Measurements from ENCODE around the gene RPS6KA5.
A peak's percentile ranks its signal among the peaks of the same experiment; 100 is the strongest.
"Not testable (repeated sequence)": the region's sequence is repeated elsewhere in the genome, so short reads cannot be mapped to it uniquely, and the experiment has no call there.

The RPS6KA5 gene

GRCh38 chr14:90867501-90867900 is 192.9 kb downstream of the RPS6KA5 start:
- no peak for DNase-seq (ENCODE audit: low spot score)

GRCh38 chr14:90866833-90867232 is 193.6 kb downstream of the RPS6KA5 start:
- no peak for DNase-seq (ENCODE audit: low spot score)

DNA sequence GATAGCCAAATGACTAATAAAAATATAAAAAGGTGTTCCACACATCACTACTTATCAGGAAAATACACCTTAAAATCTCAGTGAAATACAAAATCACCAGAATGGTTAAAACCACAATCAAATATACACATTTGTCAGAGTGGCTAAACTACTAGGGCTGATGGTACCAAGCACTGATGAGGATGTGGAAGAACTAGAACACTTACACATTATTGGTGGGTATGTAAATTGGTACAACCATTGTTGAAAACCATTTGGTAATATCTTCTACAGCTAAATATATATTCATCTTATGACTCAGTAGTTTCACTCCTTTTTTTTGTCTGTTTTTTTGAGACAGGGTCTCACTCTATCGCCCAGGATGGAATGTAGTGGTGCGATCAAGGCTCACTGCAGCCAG is 195.7 kb downstream of the RPS6KA5 start:
- no peak for DNase-seq (ENCODE audit: low spot score)

DNA sequence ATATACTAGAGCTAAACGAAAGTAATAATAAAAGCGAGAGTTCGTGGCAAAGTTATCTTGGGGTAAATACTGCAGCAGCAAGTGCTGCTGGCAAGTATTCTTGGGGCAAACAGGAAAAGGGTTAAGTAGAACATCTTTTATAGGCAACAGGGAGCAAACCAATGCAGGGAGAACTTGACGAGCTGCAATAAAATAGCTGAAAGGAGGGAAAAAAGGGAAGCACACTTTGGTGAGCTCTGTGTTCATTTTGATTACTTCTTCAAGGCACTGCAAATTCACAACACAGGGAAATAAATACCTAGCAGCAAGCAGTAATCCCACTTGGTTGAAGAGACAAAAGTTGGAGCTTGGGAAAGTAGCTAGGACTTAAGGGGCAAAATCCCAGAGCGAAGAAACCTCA is 201.9 kb downstream of the RPS6KA5 start:
- DNase-seq (ENCODE audit: low spot score): no peak

GRCh38 chr14:90857866-90858265 is 202.6 kb downstream of the RPS6KA5 start:
- DNase-seq (ENCODE audit: low spot score): no peak

DNA sequence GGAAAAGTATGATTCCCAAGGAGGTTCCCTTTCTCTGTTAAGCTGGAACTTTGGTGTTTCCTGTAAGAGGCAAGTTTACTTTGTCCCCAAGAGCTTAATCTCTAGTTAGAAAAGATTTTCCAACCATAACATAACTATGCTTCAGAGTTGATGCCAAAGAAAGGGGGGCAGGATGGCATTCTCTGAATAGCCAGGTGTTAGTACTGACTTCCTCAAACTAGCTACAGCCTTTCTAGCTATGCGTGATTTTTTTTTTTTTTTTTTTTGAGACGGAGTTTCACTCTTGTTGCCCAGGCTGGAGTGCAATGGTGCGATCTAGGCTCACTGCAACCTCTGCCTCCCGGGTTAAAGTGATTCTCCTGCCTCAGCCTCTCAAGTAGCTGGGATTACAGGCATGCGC is 204.3 kb downstream of the RPS6KA5 start:
- DNase-seq (ENCODE audit: low spot score): not testable (repeated sequence)

- no peak for DNase-seq (ENCODE audit: low spot score)
Measured at GRCh38 chr14:90853116-90853515, 207.3 kb downstream of the RPS6KA5 start.

DNA sequence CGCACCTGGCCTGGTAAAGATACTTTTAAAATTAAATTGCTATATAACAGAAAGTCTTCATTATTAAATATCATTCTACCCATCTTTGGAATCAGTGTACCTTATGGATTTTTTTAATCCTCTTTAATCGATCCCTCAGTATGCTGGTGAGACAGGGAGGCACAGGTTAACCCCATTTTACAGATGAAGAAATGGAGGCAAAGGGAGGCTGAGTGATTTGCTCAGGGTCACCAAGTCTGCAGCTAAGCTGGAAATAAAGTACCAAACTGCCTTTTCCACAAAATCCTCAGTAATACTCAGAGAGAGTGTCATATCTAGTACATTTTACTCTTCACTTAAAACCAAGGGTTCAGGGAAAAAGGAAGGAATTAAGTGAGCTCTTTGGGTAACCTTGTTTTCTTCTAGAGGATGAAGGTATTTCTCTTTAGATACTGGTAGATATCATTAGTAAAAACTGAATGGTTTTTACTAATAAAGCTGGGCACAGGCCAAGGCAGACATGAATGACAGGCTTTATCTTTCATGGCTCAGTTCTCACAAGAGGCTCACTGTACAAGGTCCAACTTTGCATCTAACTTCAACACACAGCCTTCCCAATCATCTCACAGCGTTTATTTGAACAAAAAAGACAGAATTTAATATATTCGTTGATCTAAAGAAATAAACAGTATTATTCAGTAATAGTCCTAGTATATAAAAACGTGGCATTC is 209.0 kb downstream of the RPS6KA5 start:
- no peak for DNase-seq (ENCODE audit: low spot score)

DNA sequence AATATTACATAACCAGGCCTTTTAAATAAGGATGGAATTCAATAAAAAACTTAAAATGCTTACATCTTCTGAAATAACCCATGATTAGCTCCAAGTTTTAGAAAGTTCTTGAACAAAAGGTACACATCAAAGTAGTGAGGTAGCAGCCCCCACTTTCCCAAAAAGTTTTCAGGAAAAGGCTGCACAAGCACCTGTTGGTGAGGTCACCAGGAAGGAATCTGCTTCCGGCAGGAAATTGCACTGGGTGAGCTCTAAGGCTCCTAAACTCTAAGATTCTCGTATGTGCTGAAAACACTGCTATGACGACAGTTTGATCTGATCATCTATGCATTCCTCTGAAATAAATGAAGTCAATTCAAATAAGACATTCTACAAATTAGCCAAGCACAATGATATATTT is 210.0 kb downstream of the RPS6KA5 start:
- no peak for DNase-seq (ENCODE audit: low spot score)

- DNase-seq (ENCODE audit: low spot score): no peak
Measured at GRCh38 chr14:90849787-90850444, 210.5 kb downstream of the RPS6KA5 start.

- no peak for DNase-seq (ENCODE audit: low spot score)
Measured at GRCh38 chr14:90848944-90849731, 211.3 kb downstream of the RPS6KA5 start.

DNA sequence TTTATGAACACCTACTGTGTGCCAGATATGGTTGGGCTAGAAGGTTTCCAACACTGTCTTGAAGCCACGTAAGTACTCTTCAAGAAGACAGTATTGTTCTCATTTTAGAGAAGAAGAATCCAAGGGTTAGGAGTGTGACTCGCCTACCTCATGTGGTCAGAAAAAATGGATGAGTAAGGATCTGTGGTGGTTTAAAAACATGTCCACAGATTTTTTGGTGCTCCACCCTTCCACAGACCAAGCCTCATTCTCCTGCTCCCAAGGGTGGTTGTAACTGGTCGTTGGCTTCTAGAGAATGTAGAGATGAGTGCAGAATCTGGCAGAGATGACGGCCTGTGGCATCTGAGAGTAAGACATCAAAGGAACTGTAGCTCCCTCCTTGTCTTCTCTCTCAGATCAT is 213.9 kb downstream of the RPS6KA5 start:
- peak; percentile 81 for DNase-seq (ENCODE audit: low spot score)

DNA sequence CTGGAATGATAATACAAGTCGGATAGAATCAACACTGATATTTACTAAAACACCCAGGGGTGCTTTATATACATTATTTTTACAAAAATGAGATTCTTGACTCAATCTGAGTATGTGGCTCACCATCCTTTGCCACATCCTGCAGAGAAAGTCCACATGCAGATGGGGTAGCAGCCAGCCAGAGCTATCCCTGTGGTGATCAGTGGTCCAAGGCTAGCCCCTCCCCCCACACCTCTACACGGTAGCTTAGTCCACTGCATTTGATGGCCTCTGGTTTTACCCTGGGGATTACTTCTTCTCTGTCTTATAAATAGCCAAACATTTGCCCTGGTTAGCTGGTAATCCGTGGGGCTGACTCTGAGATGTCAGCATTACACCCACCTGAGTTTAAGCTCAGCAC is 216.1 kb downstream of the RPS6KA5 start:
- DNase-seq (ENCODE audit: low spot score): no peak

DNA sequence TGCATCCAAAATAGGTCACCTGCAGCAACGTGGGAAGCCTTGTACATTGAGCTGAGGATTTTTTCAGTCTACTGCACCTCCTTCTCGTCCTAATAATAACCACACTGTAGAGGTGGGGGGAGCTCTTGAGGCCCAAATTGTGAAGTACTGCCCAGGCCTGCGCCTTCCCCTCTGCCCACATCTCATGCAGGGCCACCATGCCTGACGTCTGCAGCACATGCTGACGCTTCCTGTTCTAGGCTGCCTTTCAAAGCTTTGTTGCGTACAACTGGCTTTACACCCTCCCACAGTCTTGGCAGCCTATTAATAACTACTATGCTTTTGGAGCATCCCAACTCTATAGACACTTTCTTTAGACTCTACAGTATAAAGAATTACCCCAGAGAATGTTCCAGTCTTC is 217.7 kb downstream of the RPS6KA5 start:
- no peak for DNase-seq (ENCODE audit: low spot score)

DNA sequence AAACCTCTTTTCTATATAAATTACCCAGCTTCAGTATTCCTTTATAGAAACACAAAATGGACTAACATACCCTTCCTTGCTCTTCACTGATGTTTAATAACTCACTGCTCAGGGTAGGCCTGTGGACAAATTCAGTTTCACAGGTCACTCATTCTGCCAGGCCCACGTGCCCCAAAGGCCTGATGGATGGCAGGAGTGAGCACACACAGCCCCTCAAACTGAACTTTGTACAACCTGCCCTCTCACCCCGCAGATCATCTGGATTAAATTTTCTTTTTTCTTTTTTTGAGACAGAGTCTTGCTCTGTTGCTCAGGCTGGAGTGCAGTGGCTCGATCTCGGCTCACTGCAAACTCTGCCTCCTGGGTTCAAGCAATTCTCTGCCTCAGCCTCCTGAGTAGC is 219.8 kb downstream of the RPS6KA5 start:
- DNase-seq (ENCODE audit: low spot score): not testable (repeated sequence)

DNA sequence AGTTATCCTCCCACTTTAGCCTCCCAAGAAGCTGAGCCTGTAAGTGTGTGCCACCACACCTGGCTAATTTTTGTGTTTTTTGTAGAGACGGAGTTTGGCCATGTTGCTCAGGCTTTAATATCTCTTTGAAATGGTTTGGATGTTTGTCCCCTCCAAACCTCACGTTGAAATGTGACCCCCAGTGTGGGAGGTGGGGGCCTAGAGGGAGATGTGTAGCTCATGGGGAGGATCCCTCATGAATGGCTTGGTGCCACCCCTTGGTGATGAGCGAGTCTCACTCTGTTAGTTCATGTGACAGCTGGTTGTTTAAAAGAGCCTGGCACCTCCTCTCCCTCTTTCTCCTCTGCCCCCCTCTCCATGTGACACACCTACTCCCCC is 220.6 kb downstream of the RPS6KA5 start:
- DNase-seq (ENCODE audit: low spot score): no peak

- DNase-seq (ENCODE audit: low spot score): peak; percentile 76
Measured at GRCh38 chr14:90839024-90839888, 221.2 kb downstream of the RPS6KA5 start.

DNA sequence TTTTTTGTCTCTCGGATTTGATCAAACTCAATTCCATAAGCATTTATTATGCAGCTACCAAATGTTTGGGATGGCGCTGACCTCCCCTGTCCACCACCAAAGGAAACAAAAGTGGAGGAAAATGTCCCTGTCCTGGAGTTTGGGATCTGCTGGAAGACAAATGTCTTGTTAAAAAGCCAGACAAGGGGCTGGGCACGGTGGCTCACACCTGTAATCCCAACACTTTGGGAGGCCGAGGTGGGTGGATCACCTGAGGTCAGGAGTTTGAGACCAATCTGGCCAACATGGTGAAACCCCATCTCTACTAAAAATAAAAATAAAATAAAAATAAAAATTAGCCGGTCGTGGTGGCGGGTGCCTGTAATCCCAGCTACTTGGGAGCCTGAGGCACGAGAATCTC is 221.9 kb downstream of the RPS6KA5 start:
- DNase-seq (ENCODE audit: low spot score): not testable (repeated sequence)

GRCh38 chr14:90837355-90837754 is 223.1 kb downstream of the RPS6KA5 start:
- DNase-seq (ENCODE audit: low spot score): no peak

- no peak for DNase-seq (ENCODE audit: low spot score)
Measured at GRCh38 chr14:90836692-90837063, 223.8 kb downstream of the RPS6KA5 start.

GRCh38 chr14:90831821-90832220 is 228.6 kb downstream of the RPS6KA5 start:
- no peak for DNase-seq (ENCODE audit: low spot score)

Measured in AG08395 (cell line).